GM18519 (cell line): Measurements from ENCODE around the gene COL9A1.
A peak's percentile ranks its signal among the peaks of the same experiment; 100 is the strongest.

Experiments used
- ATAC-seq: cut with Tn5 transposase; IDR thresholded peaks from one replicate; pipeline ENCODE4 v1.9.1; 2021; ENCODE audit warnings: mild to moderate bottlenecking, moderate library complexity; ENCODE audit not compliant: unreplicated experiment, low FRiP score

The COL9A1 gene

DNA sequence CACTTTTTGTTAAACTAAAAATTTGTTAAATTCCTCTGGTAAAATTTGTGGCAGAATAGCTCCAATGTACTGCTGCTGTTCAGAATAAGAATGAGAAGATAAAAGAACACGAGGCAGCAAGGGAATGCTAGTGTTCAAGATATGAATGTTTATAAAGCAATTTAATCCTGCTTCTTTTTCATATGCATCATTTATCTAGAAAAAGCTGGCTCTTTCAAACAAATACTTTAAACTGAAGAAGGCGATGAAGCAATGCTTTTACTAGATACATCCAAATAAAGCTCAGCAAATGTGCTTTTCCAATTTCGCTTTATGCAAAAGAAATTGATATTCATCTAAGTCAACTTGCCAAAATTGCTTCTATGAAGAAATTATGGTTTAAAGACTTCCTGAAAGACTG, 66.5 kb downstream of the COL9A1 start:
- ATAC-seq = no peak

GRCh38 chr6:70234561-70235236, 68.2 kb downstream of the COL9A1 start:
- no peak for ATAC-seq

- ATAC-seq = no peak
Measured at GRCh38 chr6:70231311-70231710, 71.6 kb downstream of the COL9A1 start.

DNA sequence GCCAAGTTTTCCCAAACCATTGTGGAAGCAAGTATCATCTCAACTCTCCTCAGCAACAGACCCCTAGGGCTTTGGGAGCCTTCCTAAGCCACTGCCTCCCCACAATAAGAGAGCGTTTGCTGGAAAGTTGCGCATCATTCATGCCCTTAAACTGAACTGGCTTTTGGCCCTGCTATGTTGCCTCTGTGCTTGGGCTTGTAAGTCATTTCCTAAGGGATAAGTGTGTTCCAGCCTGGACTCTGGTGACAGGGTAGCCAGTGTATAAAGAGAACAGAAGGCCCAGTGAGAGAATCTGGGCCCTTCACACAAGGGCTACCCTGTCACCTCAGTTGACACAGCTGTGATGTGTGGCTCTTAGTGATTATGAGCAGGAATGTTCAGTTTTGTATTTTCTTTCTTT, 77.8 kb downstream of the COL9A1 start:
- no peak for ATAC-seq

- ATAC-seq = no peak
Measured at GRCh38 chr6:70222439-70222749, 80.5 kb downstream of the COL9A1 start.

- no peak for ATAC-seq
Measured at GRCh38 chr6:70221715-70222438, 81.0 kb downstream of the COL9A1 start.

DNA sequence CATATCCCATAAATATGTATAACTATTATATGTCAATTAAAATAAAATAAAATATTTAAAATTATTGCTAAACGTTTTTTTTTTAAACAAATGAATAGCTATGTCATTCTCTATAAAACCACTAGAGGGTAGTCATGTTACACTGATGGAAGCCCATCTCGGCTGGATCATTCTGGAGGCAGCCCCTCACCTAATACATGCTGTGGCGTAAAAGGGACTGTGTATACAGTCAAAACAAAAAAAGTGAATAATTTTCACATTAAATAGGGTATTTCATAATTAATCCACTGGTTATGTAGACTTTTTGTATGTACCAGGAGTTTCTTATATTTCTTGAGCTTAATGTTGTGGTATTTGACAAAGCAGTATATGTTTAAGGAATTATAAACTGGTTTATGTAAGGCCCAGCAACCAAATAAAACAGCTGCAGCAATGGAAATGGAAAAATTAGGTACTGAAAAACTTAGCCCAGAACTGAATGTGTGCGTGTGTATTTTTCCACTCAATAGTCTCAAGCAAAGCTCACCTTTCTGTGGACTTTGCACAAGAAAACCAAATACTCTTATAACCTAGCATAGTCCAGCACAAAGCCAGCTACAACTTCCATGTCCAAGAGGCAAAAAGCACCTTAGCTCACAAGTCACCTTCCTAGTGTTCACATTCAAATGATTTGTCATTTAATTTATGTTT, 81.7 kb downstream of the COL9A1 start:
- ATAC-seq = no peak

DNA sequence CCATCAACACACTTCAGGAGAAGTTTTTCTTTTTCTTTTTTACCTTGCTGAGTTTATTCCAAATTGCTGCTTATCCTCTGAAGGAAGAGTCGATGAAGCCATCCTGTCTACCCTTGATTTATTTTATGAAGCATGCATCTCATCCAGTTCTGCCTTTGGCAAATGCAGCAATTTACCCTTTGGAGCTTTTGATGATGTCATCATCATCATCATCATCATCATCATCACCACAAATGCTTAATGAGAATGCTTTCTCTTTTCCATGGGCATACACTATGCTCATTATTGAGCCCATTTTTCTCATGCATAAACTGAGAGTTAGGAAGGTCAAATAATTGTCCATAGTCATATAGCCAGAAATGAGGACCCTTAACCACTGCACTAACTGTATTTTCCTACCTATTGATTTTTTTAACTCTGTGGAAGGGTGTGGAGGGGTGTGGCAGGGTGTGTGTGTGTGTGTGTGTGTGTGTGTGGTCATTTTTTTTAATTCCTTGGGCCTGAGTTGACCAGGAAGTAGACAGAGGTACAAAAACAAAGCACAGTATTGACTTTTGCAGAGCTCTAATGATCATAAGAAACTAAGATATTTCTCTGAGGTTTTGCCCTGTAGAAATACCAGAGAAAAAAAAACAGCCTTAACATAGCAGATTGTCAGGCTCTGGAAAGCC, 82.8 kb downstream of the COL9A1 start:
- ATAC-seq = no peak

- no peak for ATAC-seq
Measured at GRCh38 chr6:70216767-70217166, 86.1 kb downstream of the COL9A1 start.

GRCh38 chr6:70215460-70216108, 87.3 kb downstream of the COL9A1 start:
- no peak for ATAC-seq

GRCh38 chr6:70210462-70210861, 92.4 kb downstream of the COL9A1 start:
- no peak for ATAC-seq

DNA sequence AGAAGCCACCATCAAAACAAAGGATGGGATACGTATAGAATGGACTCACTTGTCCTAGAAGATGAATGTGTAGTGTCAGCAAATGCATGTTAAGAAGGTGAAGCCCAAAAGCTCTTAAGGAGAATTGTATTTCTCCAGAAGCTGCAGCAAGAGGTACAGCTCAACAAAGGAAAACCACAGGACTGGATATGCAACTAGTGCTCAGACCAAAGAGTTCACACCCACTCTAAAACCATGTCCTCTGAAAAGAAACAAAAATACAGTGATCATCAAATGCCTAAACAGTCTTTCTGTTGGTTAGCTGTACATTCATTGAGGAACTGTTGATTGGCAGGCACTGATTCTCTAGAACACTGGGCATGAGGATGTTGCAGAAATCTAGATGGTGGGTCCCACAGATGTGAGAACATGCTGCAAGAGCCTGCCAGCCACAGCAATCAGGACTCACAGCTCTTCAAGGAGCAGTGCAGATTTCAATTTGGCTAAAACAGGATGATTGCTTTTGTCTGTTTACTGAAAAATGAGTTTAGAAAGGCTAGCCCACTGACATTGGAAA, 94.6 kb downstream of the COL9A1 start:
- ATAC-seq = no peak

DNA sequence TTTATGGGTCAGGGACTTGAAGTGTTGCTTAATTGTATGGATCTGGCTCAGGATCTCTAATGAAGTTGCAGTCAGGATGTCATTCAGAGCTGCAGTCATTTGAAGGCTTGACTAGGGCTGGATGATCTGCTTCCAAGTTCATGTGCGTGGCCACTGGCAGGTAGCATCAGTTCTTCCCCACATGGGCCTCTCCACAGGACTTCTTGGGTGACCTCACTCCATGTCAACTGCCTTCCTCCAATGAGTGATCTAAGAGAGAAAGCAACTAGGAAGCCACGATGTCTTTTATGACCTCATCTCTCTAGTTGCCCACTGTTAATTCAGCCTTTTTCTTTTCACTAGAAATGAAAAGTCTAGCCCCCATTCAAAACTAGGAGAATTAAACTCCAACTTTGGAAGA, 104.1 kb downstream of the COL9A1 start:
- ATAC-seq = no peak

DNA sequence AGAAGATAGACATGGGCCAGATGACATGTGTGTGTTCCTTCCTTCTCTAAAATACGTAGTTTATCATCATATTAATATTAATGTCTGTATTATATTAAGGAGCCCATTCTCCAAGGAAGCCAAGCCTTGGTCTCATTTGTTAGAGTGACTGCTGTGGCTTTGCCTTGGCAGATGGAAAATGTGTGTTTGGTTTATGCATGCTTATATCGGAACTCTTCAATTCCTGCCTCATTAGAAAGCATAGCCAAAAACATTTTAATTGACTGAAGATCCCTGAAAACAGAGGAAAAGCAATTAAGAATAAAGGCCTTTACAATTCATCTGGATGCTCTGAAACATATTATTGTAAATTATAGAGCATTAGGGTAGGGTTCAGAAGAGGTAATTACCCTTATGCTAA, 106.4 kb downstream of the COL9A1 start:
- ATAC-seq = no peak

GRCh38 chr6:70194421-70194820, 108.5 kb downstream of the COL9A1 start:
- no peak for ATAC-seq

DNA sequence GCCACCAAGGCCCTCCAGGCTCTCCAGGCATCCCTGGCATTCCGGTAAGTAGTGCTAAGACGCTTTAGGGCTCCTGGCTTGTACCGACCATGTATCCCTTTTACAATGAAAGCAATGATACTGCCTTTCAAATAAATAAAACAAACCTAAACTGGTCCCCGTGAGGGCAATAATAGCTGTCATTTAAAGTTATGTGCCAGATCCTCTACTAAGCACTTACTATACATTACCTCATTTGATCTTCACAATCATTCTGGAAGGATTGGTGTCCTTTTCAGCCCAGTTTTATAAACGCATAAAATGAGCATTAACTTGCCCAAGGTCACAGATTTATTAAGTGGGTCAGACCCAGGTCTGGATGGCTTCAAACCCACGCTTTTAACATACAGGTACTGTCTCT, 114.7 kb downstream of the COL9A1 start:
- no peak for ATAC-seq

DNA sequence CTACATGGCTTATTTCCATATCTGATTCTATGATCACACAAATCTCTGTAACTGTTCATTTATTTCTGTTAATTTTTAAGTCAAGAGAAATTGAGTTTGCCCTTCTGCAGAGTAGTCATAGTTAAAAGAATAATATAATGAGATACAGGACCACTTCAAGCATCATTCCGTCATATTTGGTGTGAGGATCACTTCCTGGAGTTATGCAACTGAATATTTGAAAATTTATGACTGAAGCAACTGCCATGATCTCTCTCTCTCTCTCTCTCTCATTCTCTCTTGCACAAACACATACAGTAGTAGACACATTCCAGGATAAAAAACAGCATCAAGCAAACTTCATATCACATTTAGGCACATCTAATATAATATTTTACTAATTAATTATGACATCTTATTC, 116.4 kb downstream of the COL9A1 start:
- no peak for ATAC-seq

DNA sequence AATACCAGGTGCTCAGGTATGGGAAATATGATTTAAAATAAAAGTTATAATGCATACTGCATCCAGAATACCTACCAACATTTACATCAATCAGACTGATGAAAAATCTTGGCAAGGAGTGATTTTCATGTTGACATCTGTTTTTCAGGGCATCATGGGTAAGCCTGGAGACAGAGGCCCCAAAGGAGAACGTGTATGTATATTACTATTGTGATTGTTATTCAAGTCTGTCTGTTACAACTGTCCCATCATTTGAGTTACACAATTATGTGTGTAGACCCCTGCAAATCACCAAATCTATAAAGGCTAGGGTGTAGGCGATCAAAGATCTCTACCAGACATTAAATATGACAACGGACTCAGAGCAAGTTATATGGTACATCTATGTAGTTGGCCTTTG, 118.2 kb downstream of the COL9A1 start:
- ATAC-seq = no peak

- ATAC-seq = no peak
Measured at GRCh38 chr6:70183538-70183937, 119.3 kb downstream of the COL9A1 start.

- ATAC-seq = peak; percentile 54
Measured at GRCh38 chr6:70180901-70181599, 121.8 kb downstream of the COL9A1 start.
